D341Med (cell line): ENCODE results near the gene TRAP1.
"Not testable (repeated sequence)": the region's sequence is repeated elsewhere in the genome, so short reads cannot be mapped to it uniquely, and the experiment has no call there.

ENCODE experiments used
- DNase-seq: peaks from one replicate; pipeline ENCODE4 v3.0.0; 2012; ENCODE audit warnings: low spot score

The TRAP1 gene

GRCh38 chr16:3736116-3736515 is 18.8 kb upstream of the TRAP1 start:
- DNase-seq = no peak

GRCh38 chr16:3735541-3735940 is 18.2 kb upstream of the TRAP1 start:
- DNase-seq = no peak

GRCh38 chr16:3734758-3735221 is 17.5 kb upstream of the TRAP1 start:
- no peak for DNase-seq

GRCh38 chr16:3734084-3734757 is 16.9 kb upstream of the TRAP1 start:
- no peak for DNase-seq

- no peak for DNase-seq
These were observed 14.8 kb upstream of the TRAP1 start for GRCh38 chr16:3732171-3732570.

GRCh38 chr16:3731126-3731935 is 14.0 kb upstream of the TRAP1 start:
- no peak for DNase-seq

- no peak for DNase-seq
These were observed 13.1 kb upstream of the TRAP1 start for GRCh38 chr16:3730161-3731125.

- no peak for DNase-seq
These were observed 12.1 kb upstream of the TRAP1 start for GRCh38 chr16:3729161-3730112.

GRCh38 chr16:3728424-3729160 is 11.3 kb upstream of the TRAP1 start:
- DNase-seq = no peak

- DNase-seq = no peak
These were observed 10.6 kb upstream of the TRAP1 start for GRCh38 chr16:3727806-3728381.

- DNase-seq = no peak
These were observed 8.8 kb upstream of the TRAP1 start for GRCh38 chr16:3726021-3726687.

GRCh38 chr16:3725276-3725675 is 8.0 kb upstream of the TRAP1 start:
- DNase-seq = no peak

GRCh38 chr16:3722508-3722907 is 5.2 kb upstream of the TRAP1 start:
- no peak for DNase-seq

GRCh38 chr16:3720418-3720817 is 3.1 kb upstream of the TRAP1 start:
- no peak for DNase-seq

- DNase-seq = no peak
These were observed 1.3 kb upstream of the TRAP1 start for GRCh38 chr16:3718628-3719027.

GRCh38 chr16:3718019-3718391 is 681 bp upstream of the TRAP1 start:
- no peak for DNase-seq

- peak; percentile 61 for DNase-seq
These were observed 491 bp downstream of the TRAP1 start for GRCh38 chr16:3716831-3717234.

- DNase-seq = no peak
These were observed 1.9 kb downstream of the TRAP1 start for GRCh38 chr16:3715430-3715829.

- DNase-seq = not testable (repeated sequence)
These were observed 2.9 kb downstream of the TRAP1 start for GRCh38 chr16:3714378-3714777.
